Ascending aorta (tissue), 2 donors: ENCODE measurements around the gene ANO4. TPM values are rescaled to one million over a fixed set of nuclear protein-coding genes. Genes with fewer than 3 reads are reported as not detected.

Source experiments
- DNase-seq, 2 donors: peaks; one replicate each; pipeline ENCODE4 v3.0.0-alpha.2; 2019; ENCODE audit warnings: low spot score in 2 of 2
- H3K27ac ChIP-seq, 2 donors: fragments of 200-600 bp; sonication (generic); one replicate each; pipeline ENCODE4 v1.5.1; 2016 to 2017; ENCODE audit warnings: mild to moderate bottlenecking in 1 of 2
- H3K27me3 ChIP-seq: fragments of 200-600 bp; sonication (generic); one replicate; pipeline ENCODE4 v1.5.1; 2017
- H3K36me3 ChIP-seq, 2 donors: fragments of 200-600 bp; sonication (generic); one replicate each; pipeline ENCODE4 v1.5.1; 2016
- H3K4me1 ChIP-seq, 2 donors: fragments of 200-600 bp; sonication (generic); one replicate each; pipeline ENCODE4 v1.5.1; 2016 to 2017; ENCODE audit warnings: mild to moderate bottlenecking in 1 of 2
- H3K4me3 ChIP-seq, 2 donors: fragments of 200-600 bp; sonication (generic); one replicate each; pipeline ENCODE4 v1.5.1; 2016 to 2017; ENCODE audit warnings: mild to moderate bottlenecking in 1 of 2
- H3K9me3 ChIP-seq, 2 donors: fragments of 200-600 bp; sonication (generic); one replicate each; pipeline ENCODE4 v1.5.1; 2016
- CTCF ChIP-seq, 3 experiments: fragments of 200-600 bp in 2 of 3; fragments of 450-650 bp in 1 of 3; sonication (generic) in 2 of 3; IDR thresholded peaks; one replicate each; pipeline ENCODE4 v1.5.1; 2016 to 2019; ENCODE audit warnings: antibody characterized with exemption in 3 of 3, mild to moderate bottlenecking in 1 of 3, moderate library complexity in 1 of 3
- intact Hi-C: fragments of 100-400 bp; cut with DNase I; formaldehyde crosslinking; loops from one replicate; pipeline ENCODE4 v1.15.1; 2023
- total RNA-seq: library from RNA; depleted of rRNA; stranded (reverse); fragments of >200 nt; gene quantifications from one replicate; pipeline ENCODE4 v1.1.0, GENCODE V29; 2016

Gene ANO4
- total RNA-seq, 1 donor from 2014 or later, result 0.11 TPM

DNA sequence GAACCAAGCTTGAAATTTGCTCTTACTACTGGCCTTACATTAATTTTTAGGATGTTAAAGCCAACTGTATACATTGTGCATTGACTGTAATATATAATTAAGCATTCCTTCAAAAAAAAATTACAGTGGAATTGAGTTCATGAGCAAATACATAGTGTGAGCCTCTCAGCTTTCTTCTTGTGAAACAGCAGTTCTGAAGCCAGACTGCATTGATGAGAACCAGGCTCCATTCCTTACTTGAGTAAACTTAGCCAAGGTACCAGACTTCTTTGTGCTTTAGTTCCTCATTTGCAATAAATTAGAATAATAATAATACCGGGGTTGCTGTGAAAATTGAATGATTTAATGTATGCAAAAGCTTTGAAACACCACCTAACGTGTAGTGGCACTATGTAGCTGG, 169.5 kb downstream of the ANO4 start:
- Histone ChIP-seq H3K27me3 (no peaks in the 10 kb centered on the region), H3K36me3 (no peaks in the 10 kb centered on the region), H3K4me1 (no peaks in the 10 kb centered on the region), H3K4me3 (no peak overlapping the region), H3K9me3 (no peaks in the 10 kb centered on the region), H3K27ac (no peak overlapping the region)
- TF ChIP-seq CTCF (IDR thresholded peaks at IDR 0.05), result no peak
- DNase-seq, result no peak
- intact Hi-C loops, result no loop called here

- H3K4me3 ChIP-seq, result no peak overlapping the region
- no peaks in the 10 kb centered on the region for H3K36me3 ChIP-seq
- no peak for DNase-seq
- H3K27ac ChIP-seq, result no peak overlapping the region
- intact Hi-C loops, result no loop called here
- no peaks in the 10 kb centered on the region for H3K27me3 ChIP-seq
- H3K4me1 ChIP-seq, result no peaks in the 10 kb centered on the region
- no peaks in the 10 kb centered on the region for H3K9me3 ChIP-seq
- TF ChIP-seq CTCF (IDR thresholded peaks at IDR 0.05), result no peak
Measured at GRCh38 chr12:100967189-100967588, 172.6 kb downstream of the ANO4 start.

- Histone ChIP-seq H3K4me1 (no peaks in the 10 kb centered on the region), H3K36me3 (no peaks in the 10 kb centered on the region), H3K27ac (no peak overlapping the region), H3K27me3 (no peaks in the 10 kb centered on the region), H3K4me3 (no peak overlapping the region), H3K9me3 (no peaks in the 10 kb centered on the region)
- TF ChIP-seq CTCF (IDR thresholded peaks at IDR 0.05), result no peak
- no peak for DNase-seq
- intact Hi-C loops, result no loop called here
Measured at GRCh38 chr12:100970894-100971293, 176.3 kb downstream of the ANO4 start.

DNA sequence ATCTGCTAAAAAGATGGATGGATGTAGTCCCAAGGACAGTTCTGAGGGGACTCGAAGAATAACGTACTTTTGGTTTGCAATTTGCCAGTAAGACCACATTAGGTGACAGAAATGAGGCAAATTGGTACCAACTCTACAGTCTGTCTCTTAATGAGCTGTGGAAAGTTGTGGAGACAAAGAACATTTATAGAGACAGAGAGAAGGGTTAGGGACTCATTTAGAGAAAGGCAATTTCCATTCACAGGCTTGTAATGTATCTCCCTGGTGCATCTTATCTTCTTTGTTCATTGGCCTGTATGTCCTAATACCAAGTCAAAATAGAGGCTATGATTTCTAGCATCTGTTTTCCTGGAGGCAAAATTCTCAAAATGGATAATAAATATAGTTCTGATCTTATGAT, 177.5 kb downstream of the ANO4 start:
- no peaks in the 10 kb centered on the region for H3K4me1 ChIP-seq
- no peak overlapping the region for H3K4me3 ChIP-seq
- TF ChIP-seq CTCF (IDR thresholded peaks at IDR 0.05), result no peak
- no peak for DNase-seq
- H3K36me3 ChIP-seq, result no peaks in the 10 kb centered on the region
- H3K27ac ChIP-seq, result no peak overlapping the region
- H3K27me3 ChIP-seq, result no peaks in the 10 kb centered on the region
- no peaks in the 10 kb centered on the region for H3K9me3 ChIP-seq
- intact Hi-C loops, result no loop called here

- H3K4me3 ChIP-seq, result no peak overlapping the region
- intact Hi-C loops, result no loop called here
- no peaks in the 10 kb centered on the region for H3K27me3 ChIP-seq
- no peak for DNase-seq
- no peaks in the 10 kb centered on the region for H3K4me1 ChIP-seq
- no peaks in the 10 kb centered on the region for H3K9me3 ChIP-seq
- H3K36me3 ChIP-seq, result no peaks in the 10 kb centered on the region
- TF ChIP-seq CTCF (IDR thresholded peaks at IDR 0.05), result no peak
- no peak overlapping the region for H3K27ac ChIP-seq
Measured at GRCh38 chr12:100974341-100974740, 179.8 kb downstream of the ANO4 start.

- intact Hi-C loops, result no loop called here
- no peaks in the 10 kb centered on the region for H3K27me3 ChIP-seq
- no peak overlapping the region for H3K27ac ChIP-seq
- no peaks in the 10 kb centered on the region for H3K4me1 ChIP-seq
- no peaks in the 10 kb centered on the region for H3K9me3 ChIP-seq
- DNase-seq, result no peak
- no peaks in the 10 kb centered on the region for H3K36me3 ChIP-seq
- H3K4me3 ChIP-seq, result no peak overlapping the region
- TF ChIP-seq CTCF (IDR thresholded peaks at IDR 0.05), result no peak
Measured at GRCh38 chr12:100974747-100975146, 180.2 kb downstream of the ANO4 start.
